K562 (cell line): ENCODE results near the gene IRS2.

Experiments
- CHD1 ChIP-seq: fragments of 200-600 bp; sonication (generic); IDR thresholded peaks from one replicate; pipeline ENCODE4 v1.6.1; 2012; ENCODE audit warnings: mild to moderate bottlenecking, moderate library complexity, low read length, inconsistent platforms
- CTCF ChIP-seq, 3 experiments: IDR thresholded peaks in 2 of 3; conservative IDR thresholded peaks in 1 of 3; 2 replicates each; pipeline ENCODE4 v1.5.1; 2011 to 2012; ENCODE audit warnings: low read length in 3 of 3, mild to moderate bottlenecking in 3 of 3, control low read depth in 2 of 3, improper control_type of control experiment in 1 of 3, inconsistent platforms in 1 of 3, low read depth in 1 of 3, mixed read lengths in 1 of 3, moderate library complexity in 1 of 3; ENCODE audit not compliant: insufficient read depth in 2 of 3
- ETV6 ChIP-seq, 3 experiments: fragments of 150-350 bp in 1 of 3; sonication (generic) in 1 of 3; formaldehyde crosslinking in 1 of 3; IDR thresholded peaks; 2 replicates each; pipeline versions ENCODE4 v1.6.1 to v1.8.0; 2014 to 2022; ENCODE audit warnings: borderline replicate concordance in 2 of 3, low read depth in 2 of 3, antibody characterized with exemption in 1 of 3, low read length in 1 of 3, mild to moderate bottlenecking in 1 of 3, missing genetic modification reagents in 1 of 3
- KDM1A ChIP-seq, 2 experiments: fragments of 450-650 bp; IDR thresholded peaks; 2 replicates each; pipeline ENCODE4 v1.6.1; 2016; ENCODE audit warnings: mild to moderate bottlenecking in 2 of 2
- MGA ChIP-seq: fragments of 450-650 bp; IDR thresholded peaks from 2 replicates; pipeline ENCODE4 v1.6.1; 2016; ENCODE audit warnings: mild to moderate bottlenecking, moderate library complexity
- NRF1 ChIP-seq, 2 experiments: fragments of 450-650 bp; IDR thresholded peaks in 1 of 2; conservative IDR thresholded peaks in 1 of 2; 2 replicates each; pipeline ENCODE4 v1.6.1; 2014; ENCODE audit warnings: mild to moderate bottlenecking in 2 of 2
- POLR2AphosphoS5 ChIP-seq: IDR thresholded peaks from 2 replicates; pipeline ENCODE4 v1.6.1; 2011; ENCODE audit warnings: mild to moderate bottlenecking, low read depth, low read length, moderate library complexity; ENCODE audit not compliant: control insufficient read depth, insufficient read depth
- RNF2 ChIP-seq: sonication (generic); IDR thresholded peaks from 2 replicates; pipeline ENCODE4 v1.6.1; 2016
- SAP30 ChIP-seq: fragments of 200-600 bp; sonication (generic); IDR thresholded peaks from 2 replicates; pipeline ENCODE4 v1.6.1; 2012; ENCODE audit warnings: borderline replicate concordance, low read depth, mild to moderate bottlenecking, moderate library complexity, low read length, control low read depth, inconsistent platforms; ENCODE audit not compliant: insufficient read depth, poor library complexity, severe bottlenecking
- SIN3A ChIP-seq, 2 experiments: fragments of 150-350 bp in 1 of 2; IDR thresholded peaks; 2 replicates each; pipeline ENCODE4 v1.6.1; 2011 to 2016; ENCODE audit warnings: borderline replicate concordance in 2 of 2, low read depth in 2 of 2, low read length in 2 of 2, mild to moderate bottlenecking in 2 of 2, moderate library complexity in 2 of 2; ENCODE audit not compliant: control insufficient read depth in 1 of 2
- SRSF3 ChIP-seq: fragments of 200-400 bp; formaldehyde crosslinking; IDR thresholded peaks from 2 replicates; pipeline ENCODE4 v1.6.1; 2016; ENCODE audit warnings: mild to moderate bottlenecking, low read length, moderate library complexity; ENCODE audit not compliant: insufficient read depth
- TCF7L2 ChIP-seq: fragments of 150-350 bp; IDR thresholded peaks from 2 replicates; pipeline ENCODE4 v1.6.1; 2016; ENCODE audit warnings: low read depth, mild to moderate bottlenecking, low read length, moderate library complexity
- TEAD4 ChIP-seq, 2 experiments: sonication (generic) in 1 of 2; formaldehyde crosslinking in 1 of 2; IDR thresholded peaks; 2 replicates each; pipeline versions ENCODE4 v1.6.1 to v1.8.0; 2012 to 2022; ENCODE audit warnings: borderline replicate concordance in 1 of 2, inconsistent platforms in 1 of 2, low read length in 1 of 2, mild to moderate bottlenecking in 1 of 2, missing genetic modification reagents in 1 of 2
- ZBTB17 ChIP-seq: fragments of 450-650 bp; formaldehyde crosslinking; IDR thresholded peaks from 2 replicates; pipeline ENCODE4 v1.4.0; 2020; ENCODE audit warnings: mild to moderate bottlenecking

GRCh38 chr13:109812382-109812781 lies 26.0 kb upstream of the IRS2 start:
- TF ChIP-seq POLR2AphosphoS5 = no peak
- TF ChIP-seq KDM1A (IDR thresholded peaks at IDR 0.05) = no peak
- no peak for TF ChIP-seq TCF7L2
- TF ChIP-seq ETV6 (IDR thresholded peaks at IDR 0.05; ENCODE audit: borderline replicate concordance in 1 of 2, low read depth in 2 of 2, low read length in 1 of 2) = no peak
- no peak for TF ChIP-seq ETV6 (CRISPR knock-in tag; IDR thresholded peaks at IDR 0.05; ENCODE audit: borderline replicate concordance)
- TF ChIP-seq SIN3A (IDR thresholded peaks at IDR 0.05; ENCODE audit: borderline replicate concordance in 2 of 2, control insufficient read depth in 1 of 2, low read depth in 2 of 2, low read length in 2 of 2) = no peak
- TF ChIP-seq SRSF3 = no peak
- no peak for TF ChIP-seq TEAD4 (IDR thresholded peaks at IDR 0.05; ENCODE audit: low read length)
- TF ChIP-seq TEAD4 (CRISPR knock-in tag; IDR thresholded peaks at IDR 0.05; ENCODE audit: borderline replicate concordance) = no peak
- TF ChIP-seq SAP30 = no peak
- TF ChIP-seq NRF1 (conservative IDR thresholded peaks at IDR 0.05 in 1 of 2, IDR thresholded peaks at IDR 0.05 in 1 of 2) = no peak
- TF ChIP-seq ZBTB17 (CRISPR knock-in tag) = no peak
- no peak for TF ChIP-seq CTCF (IDR thresholded peaks at IDR 0.05 in 2 of 3, conservative IDR thresholded peaks at IDR 0.05 in 1 of 3; ENCODE audit: insufficient read depth in 2 of 3, low read depth in 1 of 3, low read length in 3 of 3)
- no peak for TF ChIP-seq CHD1
- TF ChIP-seq MGA = no peak
- TF ChIP-seq RNF2 = no peak
